Transverse colon (tissue), 3 donors: ENCODE data around the gene GSAP.

Experiments
- POLR2A ChIP-seq: fragments of 450-650 bp; IDR thresholded peaks from one replicate; pipeline ENCODE4 v1.6.1; 2016; ENCODE audit warnings: antibody characterized with exemption, mild to moderate bottlenecking, moderate library complexity
- TF ChIP-seq, protein P1 (sequence below), 5 experiments: fragments of 200-600 bp in 3 of 5; fragments of 450-650 bp in 2 of 5; sonication (generic) in 3 of 5; IDR thresholded peaks; 1 replicate in 2 of 5; 2 replicates in 3 of 5; pipeline ENCODE4 v1.5.1; 2016 to 2017; ENCODE audit warnings: antibody characterized with exemption in 5 of 5, inconsistent platforms in 3 of 5, mild to moderate bottlenecking in 2 of 5, moderate library complexity in 1 of 5

DNA sequence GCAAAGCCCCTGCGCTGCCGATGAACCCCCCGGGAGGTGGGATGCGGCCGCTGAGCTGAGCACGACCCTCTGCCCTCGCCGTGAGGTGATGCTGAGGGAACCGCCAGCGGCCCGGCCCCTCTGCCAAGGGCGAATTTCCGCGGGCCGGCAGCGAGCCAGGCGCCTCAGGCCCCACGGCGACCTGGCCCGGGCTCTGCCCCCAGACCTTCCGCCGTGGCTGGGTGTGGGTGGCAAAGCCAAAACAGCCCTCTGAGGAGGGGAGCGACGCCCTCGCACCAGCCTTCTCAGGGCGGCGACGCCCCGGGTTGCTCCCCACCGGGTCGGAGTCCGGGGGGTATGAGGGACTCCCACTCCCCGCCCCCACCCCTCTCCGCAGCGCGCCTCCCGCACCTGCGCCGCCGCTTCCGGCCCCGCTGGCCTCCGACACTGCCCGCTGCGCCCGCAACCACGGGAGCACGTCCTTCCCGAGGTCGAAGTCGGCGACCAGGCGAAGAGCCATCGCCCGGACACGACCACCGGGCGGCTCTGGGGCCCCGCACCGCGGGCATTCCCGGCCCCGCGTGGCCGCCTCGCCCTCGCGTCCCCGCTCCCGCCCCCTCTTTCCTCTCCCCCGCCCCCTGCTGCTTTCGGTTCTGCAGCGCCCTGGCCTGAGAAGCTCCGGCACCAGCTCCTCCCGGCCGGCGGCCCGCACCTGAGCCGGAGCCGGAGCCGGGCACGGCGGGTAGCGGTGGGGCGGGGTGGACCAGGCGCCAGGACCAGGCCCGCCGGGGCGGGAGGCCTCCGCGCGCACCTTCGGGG is at the start of gene GSAP:
- TF ChIP-seq, protein P1, sequence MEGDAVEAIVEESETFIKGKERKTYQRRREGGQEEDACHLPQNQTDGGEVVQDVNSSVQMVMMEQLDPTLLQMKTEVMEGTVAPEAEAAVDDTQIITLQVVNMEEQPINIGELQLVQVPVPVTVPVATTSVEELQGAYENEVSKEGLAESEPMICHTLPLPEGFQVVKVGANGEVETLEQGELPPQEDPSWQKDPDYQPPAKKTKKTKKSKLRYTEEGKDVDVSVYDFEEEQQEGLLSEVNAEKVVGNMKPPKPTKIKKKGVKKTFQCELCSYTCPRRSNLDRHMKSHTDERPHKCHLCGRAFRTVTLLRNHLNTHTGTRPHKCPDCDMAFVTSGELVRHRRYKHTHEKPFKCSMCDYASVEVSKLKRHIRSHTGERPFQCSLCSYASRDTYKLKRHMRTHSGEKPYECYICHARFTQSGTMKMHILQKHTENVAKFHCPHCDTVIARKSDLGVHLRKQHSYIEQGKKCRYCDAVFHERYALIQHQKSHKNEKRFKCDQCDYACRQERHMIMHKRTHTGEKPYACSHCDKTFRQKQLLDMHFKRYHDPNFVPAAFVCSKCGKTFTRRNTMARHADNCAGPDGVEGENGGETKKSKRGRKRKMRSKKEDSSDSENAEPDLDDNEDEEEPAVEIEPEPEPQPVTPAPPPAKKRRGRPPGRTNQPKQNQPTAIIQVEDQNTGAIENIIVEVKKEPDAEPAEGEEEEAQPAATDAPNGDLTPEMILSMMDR (IDR thresholded peaks at IDR 0.05) = peak in 2 of 5 experiments; percentile 21 to 31
- peak; percentile 35 for TF ChIP-seq POLR2A
